Measurements from ENCODE around the gene UTS2B.

The UTS2B gene, protein sequence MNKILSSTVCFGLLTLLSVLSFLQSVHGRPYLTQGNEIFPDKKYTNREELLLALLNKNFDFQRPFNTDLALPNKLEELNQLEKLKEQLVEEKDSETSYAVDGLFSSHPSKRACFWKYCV

DNA sequence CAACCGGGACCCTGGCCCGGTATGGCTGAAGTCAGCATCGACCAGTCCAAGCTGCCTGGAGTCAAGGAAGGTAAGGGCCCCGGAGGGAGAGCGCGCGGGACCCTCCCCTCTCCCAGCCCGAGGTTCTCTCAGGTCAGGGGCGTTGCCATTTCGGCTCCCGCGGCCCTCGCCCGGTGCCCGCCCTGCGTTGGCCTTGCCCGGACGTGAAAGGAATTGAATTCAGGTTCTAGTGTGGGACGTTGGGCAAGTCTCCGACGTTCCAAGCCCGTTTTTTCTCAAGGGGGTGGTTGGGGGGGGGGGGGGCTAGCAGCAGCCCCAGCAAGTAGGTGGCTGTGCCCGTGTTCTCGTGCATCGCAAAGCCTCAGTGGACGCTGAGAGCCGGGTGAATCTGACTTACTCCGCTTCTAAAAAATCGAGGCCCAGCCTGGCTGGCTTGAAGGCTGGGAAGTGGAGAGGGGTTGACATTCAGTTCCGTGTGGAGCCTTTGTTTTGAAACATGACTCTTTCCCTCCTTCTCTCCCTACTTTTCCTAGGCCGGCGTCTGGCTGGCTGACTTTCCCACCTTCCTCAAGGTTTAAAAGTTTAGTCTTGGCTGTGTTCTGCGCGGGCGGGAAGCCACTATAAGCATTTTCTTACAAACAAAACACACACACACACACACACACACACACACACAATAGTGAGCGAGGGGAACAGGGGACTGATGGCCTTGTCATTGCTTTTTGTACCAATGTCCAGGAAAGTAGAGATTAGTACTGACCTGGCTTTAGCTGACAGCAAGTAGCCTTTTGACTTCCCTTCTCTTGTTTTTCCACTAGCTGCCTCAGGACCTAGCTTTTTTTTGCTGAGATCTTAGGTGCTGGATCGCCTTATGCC, at the start of gene UTS2B:
Gene UTS2B, minus strand, starts transcription at position 873 of the 876 bp plus-strand sequence. CDS start 48,337 bp downstream, outside the sequence.
- peak; percentile 70 for DNase-seq

DNA sequence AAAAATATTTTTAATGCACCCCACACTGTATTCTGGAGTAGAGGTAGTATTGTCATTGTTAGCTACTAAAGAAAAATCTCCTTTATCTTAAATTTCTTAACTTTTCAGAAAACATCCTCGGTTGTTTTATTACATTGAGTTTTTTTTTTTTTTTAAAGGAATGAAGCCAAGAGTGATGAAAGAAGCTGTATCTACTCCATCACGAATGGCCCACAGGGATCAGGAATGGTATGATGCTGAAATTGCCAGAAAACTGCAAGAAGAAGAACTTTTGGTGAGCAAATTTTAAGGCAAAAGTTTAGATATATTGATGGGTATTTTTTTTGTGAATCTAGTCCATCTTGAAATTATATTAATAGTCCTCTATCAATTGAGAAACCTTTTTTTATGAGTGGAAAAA, 49.7 kb upstream of the UTS2B start:
- DNase-seq, result no peak

DNA sequence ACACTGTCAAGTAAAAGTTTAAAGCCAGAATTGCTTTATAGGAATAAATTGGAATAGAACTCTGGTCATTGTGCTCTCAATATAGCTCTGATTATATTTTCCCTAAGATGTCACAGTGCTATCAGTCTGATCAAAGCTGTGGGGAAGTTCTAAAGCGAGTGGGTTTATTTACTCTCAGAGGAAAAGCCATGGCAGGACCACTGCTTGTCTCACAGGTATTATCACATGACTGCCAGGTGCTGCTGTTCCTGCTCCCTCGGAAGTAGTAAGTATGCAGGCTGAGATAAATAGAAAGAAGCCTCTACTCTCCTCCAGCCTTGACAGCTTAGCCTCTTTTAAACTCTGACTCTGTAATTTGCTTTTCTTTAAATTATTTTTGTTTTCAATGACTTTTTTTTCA, 49.1 kb upstream of the UTS2B start:
- DNase-seq, result no peak

DNA sequence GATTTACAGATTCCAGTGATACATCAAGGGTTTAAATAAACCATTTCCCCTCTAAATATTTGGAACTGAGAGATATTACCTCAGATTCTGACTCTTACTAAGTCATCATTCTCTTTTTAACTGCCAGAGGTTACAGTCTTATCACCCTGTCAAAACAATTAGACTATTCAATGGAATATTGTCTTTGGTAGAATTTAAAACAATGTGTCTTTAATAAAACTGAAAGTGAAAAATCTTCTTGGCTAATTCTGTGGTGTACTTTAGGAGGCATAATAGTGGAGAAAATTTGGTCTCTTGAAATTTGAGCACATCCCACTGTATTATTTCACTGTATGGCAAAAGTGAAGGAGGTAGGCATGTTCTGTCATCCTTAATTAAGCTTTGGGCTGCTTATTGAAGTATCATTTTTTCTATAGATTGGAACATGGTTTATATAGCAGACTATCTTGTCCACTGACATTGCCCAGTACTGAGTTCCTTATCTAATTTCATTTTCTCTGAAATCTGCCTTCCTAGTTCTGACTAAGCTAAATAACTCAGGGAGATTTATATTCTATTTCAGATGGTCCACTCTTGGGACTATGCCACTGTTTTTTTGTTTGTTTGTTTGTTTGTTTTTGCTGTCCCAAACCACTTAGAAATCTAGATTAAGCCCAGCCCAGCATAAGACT, 48.0 kb upstream of the UTS2B start:
- DNase-seq, result no peak

DNA sequence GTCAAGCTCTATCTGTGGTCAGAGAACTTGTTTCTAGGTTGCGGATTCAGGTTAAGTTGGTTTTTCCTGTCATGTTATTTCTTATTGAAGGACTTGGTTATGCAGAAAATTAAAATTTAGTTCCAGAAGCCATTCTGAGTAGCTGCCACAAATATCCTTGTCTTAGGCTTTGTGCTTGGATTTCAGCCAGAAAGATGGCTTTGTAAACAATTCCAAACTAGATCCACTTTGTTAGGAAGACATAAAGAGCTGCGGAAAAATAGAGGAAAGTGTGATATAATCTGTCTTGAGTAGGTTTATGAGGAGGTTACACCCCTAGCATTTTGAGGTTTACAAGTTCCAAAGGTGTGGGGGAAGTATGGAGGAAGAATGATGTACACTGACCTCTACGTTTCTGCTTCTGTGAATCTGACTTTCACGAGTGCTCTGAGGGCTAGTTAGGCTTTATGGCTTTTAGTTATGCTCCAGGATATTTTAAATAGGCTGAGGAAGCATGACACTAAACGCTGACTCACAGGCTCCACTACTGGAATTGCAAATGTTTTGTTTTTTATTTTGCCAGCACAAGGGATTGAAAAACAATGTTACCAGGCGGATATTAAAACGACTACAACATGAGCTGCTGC, 46.3 kb upstream of the UTS2B start:
- DNase-seq, result peak; percentile 84

DNA sequence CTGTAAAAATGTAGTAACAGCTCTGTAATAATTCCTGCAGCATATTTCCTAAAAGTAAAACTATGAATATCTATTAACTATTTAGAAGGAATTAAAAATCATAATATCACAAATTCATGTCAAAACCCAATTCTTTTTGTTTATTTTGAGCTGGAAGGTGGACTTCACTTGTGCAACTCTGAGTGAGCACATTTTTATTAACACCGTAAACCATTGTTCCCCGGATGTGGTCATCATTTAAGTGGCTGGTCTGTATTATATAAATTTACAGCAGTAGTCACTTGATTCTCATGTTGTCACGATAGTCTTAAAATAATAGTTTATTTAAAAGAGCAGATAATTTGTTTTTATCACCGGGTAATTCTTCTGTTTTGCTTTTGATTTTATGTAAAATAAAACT, 43.0 kb upstream of the UTS2B start:
- DNase-seq, result no peak

DNA sequence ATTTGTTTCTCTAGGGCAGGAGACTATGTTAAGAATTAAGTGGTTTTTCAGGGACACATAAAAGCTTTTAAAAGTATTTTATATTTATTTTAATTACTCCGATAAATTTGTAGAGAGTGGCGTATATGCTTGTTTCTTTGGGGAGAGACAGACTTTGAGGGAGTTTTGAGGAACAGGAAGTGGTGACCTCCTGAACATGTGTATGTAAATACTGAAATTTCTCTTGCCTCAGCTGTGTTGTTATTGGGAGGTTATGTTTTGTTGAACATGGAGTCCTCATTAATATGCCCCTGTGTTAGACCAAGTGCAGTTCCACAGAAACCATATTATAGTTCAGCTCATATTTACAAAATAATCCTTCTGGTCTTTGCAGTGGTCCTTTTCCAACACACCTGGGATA, 41.8 kb upstream of the UTS2B start:
- DNase-seq, result no peak

DNA sequence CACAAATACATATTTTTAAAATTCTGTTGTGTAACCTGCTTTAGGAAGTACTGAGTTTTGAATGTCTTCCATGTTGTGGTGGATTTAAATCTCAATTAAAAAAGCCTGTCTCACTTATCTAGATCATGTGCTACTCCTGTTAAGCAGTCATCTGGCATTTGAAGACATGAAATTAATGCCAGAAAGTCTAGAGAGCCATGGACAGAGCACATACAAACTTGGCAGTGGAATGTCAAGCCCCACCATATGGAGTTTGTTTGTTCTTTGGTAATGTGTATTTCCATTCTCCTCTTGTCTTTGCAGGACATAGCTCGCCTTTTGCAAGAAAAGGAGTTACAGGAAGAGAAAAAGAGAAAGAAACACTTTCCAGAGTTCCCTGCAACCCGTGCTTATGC, 39.3 kb upstream of the UTS2B start:
- DNase-seq, result peak; percentile 45

DNA sequence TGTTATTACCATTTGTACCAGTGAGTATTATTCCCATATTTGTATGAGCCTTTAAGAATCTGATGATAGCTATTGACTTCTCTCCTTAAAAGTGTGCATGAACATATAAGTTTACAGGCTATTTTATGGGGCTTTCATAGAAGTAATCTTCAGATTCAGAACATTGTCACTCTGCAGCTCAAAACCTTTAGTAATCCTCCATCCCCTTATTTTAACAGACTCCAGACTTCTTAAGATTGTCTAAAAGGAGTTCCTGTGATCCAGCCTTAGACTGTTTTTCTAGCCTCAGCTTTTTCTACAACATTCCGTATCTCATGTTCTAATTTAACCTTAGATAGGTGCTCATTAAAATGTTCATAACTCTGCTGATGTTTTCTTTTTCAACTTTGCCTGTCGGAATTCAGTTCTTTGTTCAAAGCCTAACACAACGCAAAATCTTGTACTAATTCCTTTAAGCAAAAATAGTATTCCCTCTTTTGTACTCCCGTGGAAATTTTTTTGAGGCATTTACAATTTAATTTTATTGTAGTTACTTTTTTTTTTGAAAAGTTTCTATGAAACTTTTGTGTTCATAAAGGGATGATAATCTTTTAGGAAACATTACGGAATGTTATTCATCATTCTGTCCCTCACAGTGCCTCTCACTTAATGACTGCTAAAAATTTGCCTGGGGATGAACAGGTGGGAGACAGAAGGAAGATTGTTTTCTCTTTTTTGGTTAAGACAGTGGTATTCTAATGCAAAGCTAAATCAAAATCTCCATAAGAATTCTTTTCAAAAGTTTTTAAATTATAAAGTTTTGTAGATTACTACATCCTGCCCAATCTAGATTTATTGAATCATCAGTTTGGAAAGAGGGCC, 38.7 kb upstream of the UTS2B start:
- no peak for DNase-seq

DNA sequence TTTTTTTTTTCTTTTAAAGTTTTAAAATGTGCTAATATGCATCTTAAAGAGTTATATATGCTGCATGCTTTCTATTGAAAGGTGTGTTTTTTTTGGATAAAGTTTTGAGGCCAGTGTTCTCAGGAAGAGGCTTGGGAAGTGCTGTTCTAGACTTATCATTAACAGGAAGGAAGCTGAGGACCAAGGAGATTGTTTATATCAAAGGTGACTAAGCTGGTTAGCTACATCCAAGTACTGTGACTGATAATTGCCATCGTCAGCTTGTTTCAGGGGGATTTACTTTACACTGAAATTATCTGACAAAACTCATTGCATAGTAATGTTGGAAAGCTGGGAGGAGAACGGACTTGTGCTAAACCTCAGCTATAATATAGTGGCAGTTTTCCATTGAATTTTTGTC, 36.3 kb upstream of the UTS2B start:
- DNase-seq, result peak; percentile 69

DNA sequence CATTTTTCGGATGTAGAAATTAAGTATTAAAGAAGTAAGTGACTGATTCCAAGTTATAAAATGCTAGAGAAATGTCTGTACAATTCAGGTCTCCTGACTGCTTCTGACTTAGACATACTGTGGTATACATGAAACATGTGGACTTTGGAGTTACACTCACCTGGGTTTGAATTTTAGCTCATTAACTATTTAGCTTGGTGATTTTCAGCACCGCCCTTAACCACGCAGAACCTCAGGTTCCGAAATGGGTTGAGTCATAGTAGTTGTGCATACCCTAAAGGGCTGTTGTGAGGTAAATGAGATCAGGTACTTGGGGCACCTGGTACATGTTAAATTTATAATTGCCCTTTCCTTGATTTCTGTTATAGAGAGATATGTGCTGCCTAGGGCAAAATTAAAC, 32.9 kb upstream of the UTS2B start:
- DNase-seq, result no peak

DNA sequence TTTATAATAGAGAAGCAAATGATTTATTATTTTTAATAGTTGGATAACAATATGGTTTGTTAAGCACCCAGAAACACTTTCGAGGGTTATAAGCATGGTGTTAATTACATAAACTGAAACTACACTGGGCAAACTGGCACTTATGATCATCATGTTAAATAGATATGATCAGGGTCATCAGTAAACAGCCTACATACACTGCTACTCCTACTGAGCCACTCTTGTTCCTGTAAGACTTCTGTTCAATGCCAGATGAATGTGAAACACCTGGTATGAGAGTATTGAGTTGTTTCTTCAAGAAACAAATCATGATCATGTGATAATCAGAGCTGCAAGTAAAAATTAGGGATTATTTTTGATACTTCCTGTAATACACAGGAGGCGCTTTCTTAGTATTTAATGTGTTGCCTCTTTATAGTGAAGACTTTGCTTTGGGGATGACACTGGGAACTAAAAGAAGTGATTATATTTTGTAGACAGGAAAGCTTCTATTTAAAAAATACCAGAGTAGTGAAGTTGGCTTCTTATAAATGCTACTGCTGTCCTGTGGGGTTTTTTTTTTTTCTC, 32.3 kb upstream of the UTS2B start:
- DNase-seq, result no peak

DNA sequence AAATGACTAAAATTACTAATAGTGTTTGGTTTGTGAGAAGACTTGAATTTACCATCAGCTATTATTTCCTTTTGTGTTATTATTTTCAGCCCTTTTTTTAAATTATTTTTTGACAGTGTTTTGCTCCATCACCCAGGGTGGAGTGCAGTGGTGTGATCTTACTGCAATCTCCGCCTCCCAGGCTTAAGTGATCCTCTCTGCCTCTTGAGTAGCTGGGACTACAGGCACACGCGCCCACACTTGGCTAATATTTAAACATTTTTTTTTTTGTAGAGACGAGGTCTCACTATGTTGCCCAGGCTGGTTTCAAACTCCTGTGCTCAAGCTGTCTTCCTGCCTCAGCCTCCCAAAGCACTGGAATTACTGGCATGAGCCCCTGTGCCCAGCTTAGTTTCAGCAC, 31.7 kb upstream of the UTS2B start:
- no peak for DNase-seq

DNA sequence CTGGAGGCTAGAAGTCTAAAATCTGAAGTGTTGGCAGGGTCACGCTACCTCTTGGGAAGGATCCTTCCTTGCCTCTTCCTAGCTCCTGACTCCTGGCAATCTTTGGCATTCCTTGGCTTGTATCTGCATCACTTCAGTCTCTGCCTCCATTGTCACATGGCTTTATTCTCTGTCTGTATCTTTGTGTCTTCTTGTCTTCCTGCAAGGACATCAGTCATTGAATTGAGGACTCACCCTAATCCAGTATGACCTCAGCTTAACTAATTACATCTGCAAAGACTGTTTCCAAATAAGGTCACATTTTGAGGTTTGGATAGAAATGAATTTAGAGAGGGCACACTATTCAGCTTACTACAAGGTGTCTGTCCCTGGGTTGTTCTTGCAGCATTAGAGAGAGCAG, 31.1 kb upstream of the UTS2B start:
- DNase-seq, result no peak

DNA sequence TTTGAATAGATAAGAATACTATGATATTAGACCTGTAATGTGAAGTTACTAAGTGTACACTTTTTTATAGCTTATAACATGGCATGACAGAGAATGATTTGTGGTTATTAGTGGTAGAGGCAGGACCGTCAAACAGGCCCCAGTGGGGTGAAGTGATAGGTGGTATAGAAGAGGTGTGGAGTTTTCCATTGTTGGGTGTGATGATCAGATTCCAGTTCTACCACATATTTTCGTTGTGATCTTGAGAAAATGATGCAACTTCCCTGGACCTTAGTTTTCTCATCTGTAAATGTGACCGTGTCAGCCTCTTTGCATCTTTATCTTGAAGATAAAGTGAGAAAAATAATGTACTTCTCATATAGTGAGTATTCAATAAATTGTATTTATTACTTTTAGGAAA, 30.3 kb upstream of the UTS2B start:
- no peak for DNase-seq

DNA sequence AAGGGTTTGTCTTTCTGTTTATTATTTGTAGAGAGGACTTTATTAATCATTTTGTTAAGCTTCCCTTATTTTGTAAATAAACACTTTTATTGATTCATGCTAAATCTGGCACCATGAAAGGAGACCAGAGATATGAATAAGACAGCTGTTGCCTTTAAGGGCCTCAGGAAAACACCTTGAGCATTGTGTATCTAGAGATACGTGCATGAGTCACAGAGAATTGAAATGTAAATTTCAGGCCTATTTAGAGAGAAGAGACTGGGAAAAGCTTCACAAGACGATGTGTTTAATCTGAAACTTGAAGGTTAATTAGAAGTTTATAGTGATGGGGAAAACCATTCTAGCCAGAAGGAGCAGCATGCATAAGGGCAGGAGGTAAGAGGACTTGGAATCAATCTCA, 28.6 kb upstream of the UTS2B start:
- no peak for DNase-seq

DNA sequence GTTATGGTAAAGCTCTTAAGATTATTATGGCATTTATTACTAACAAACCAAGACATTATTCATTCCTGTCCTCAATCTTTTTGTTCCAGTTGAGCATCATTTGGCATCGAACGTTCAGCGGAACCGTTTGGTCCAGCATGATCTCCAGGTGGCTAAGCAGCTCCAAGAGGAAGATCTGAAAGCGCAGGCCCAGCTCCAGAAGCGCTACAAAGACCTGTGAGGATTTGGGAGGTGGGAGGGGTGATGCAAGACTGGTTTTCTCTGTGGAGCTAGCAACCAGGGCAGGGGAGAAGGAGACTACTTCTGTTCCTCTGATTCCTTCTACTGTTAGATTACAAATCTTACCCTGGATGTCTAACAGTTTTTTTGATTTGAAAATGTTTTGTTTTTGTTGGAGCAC, 27.6 kb upstream of the UTS2B start:
- no peak for DNase-seq

DNA sequence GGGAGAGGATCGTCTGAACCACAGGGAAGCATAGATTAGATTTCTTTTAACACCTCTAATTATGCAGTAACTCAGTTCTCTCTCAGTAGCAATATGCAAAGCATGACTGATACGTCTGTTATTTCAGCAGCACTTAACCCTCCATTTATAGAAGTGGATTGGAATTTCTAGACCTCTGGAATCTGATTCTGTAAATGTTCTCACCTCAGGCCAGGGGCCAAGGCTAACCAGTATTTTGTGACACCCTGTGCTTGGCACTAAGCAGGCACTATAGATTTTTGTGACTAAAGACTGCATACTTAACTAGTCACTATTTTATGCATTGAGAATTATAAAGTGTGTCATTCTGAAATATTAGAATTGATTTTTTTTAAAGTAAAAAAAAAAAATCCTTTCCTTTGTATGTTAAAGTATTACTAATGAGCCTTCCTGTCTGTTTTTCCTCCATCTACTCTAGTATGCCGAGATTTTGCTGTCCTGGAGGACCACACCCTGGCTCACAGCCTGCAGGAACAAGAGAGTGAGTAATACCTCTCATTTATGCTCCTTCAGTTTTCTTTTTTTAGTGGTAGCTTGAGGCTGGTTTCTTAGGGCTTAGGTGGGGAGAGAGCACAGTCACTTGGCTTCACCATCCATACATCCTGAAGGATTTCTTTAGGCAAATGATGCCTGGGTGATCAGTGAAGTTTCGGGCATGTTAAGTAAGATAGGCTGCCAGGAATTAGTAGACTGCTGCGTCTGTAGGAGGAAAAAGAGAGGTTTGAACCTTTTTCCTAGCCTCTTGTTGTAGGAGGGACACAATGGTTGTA, 26.5 kb upstream of the UTS2B start:
- DNase-seq, result peak; percentile 71

DNA sequence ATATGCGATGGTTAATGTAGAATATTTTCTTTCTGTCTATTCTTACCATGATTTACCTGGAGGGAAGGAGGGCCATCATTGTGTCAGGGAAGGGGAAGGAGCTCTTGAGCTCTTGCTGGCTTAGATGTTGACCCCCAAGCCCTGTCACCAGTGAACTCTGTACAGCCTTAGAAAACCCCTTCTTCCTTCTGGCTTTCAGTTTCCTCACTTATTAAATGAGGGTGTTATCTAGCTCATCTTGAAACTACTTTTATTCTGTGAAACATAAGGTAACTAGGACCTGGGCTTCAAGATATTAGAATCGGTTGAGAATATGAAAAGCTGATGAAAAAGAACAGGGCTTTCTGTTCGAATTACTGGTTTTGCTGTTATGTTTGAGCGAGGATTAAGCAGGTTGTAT, 25.1 kb upstream of the UTS2B start:
- DNase-seq, result no peak

DNA sequence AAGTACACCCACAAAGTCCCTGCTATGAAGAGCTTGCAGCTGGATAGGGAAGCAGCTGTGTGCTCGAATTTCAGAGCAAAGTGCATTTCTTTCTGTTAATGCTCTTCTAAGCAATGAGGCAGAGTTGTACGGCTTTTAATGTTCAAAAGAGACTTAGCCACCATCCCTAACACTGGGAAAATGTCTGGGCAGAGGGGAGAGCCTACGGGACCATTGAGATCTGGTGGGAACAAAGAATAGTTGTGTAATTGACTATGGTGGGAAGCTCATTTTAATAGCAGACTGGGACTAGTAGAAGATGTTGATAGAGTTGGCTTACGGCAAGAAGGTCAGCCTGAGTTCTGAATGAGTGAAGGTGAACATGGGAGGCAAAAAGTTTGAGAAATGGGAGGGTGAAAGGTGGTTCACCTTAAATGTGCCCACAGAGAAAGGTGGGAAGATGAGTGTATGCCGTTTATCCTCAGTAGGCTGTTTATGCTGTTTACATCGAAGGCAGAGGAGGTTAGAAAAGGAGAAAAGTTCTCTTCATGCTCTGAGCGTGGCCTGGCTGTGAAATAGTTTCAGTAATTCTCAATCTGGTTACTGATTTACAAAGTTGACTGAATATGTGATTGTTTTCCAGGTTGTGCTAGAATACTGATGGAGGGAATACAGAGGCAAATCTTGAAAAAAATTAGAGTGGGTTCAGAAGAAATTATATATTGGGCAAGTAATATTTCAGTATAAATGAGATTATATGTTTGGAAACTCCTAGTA, 22.9 kb upstream of the UTS2B start:
- no peak for DNase-seq

DNA sequence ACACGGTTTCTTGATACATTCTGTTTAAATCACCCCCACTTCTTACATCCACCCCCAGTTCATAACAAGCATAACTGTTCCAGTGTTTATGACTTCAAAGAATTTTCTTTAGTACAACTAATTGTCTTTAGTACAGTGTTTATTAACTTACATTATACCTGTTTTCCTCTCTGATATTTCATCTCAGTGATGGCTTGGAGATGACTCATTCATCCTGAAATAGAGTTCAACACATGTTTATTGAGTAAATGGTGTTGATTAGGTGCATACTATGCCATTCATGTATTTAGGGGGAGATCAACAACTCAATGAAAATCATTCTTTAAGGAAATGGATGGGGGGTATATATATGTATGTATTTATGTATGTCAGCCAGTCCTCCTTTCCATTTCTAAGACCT, 21.7 kb upstream of the UTS2B start:
- no peak for DNase-seq

Measured in HCEC 1CT (cell line).